ENCODE data around the gene PGD.

DNA sequence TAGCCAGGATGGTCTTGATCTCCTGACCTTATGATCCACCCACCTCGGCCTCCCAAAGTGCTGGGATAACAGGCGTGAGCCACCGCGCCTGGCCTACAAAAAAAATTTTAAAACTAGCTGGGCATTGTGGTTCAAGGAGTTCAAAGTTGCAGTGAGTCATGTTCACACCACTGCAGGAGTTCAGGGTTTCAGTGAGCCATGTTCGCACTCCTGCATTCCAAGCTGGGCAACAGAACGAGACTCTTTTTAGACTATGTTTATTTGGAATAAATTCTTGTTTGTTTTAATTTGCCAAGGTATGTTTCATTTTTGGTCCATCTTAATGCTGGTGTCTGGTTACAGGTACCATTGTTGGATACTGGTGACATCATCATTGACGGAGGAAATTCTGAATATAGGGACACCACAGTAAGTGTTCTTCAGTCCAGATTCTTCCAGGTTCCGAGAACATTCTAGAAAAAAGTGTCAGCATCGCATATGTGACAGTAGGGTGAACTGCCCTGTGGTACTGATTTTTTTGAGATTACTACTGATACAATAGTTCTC, 3.9 kb downstream of the PGD start:
- TF ChIP-seq SMC3 (IDR thresholded peaks at IDR 0.05; ENCODE audit: low read length) (no peak), TOE1 (CRISPR knock-in tag; IDR thresholded peaks at IDR 0.05) (no peak)
